HepG2 (cell line): ENCODE results near the gene VAPB. TPM values are rescaled to one million over a fixed set of nuclear protein-coding genes. Genes with fewer than 3 reads are reported as not detected.

Source experiments
- ATAC-seq: fragments of 200-7000 bp; cut with Tn5 transposase; 3 replicates; pipeline ENCODE4 v1.9.1; 2020; ENCODE audit warnings: mild to moderate bottlenecking, moderate library complexity
- BruUV-seq: library from RNA; stranded (reverse); fragments of 400-500 nt; replicated peaks from 2 replicates; lab custom pipeline; 2021; lab: Mats Ljungman, UMichigan
- CTCF ChIA-PET: fragments of 300-600 bp; formaldehyde crosslinking; extraction: SDS; loops from one replicate; lab custom pipeline; 2021; ENCODE audit warnings: low total read pairs, inconsistent platforms, low intra/inter-chr PET ratio; lab: Yijun Ruan, JAX
- POLR2A ChIA-PET: fragments of 350-600 bp; sonication (Branson Sonifier 250); formaldehyde crosslinking; loops from one replicate; lab custom pipeline; 2020; ENCODE audit warnings: antibody characterized with exemption, inconsistent platforms; lab: Yijun Ruan, JAX
- DNase-seq: peaks from one replicate; pipeline ENCODE4 v3.0.0-alpha.2; 2015; ENCODE audit warnings: low spot score
- FAIRE-seq: peaks from 3 replicates; lab custom pipeline; 2011; peaks lifted over from hg19 to GRCh38; lab: Jason Lieb, UNC
- H2AFZ ChIP-seq: one replicate; pipeline ENCODE4 v1.6.1; 2011; ENCODE audit warnings: low read length, inconsistent platforms
- H3K27ac ChIP-seq: fragments of 300-600 bp; 3 replicates; pipeline ENCODE4 v1.8.0; 2011; ENCODE audit warnings: mixed run types, mild to moderate bottlenecking, mixed read lengths, low read length, inconsistent platforms; ENCODE audit not compliant: insufficient read depth; ENCODE audit errors: extremely low read length
- H3K27me3 ChIP-seq, 2 experiments: fragments of 200-600 bp in 1 of 2; 2 replicates in 1 of 2; 3 replicates in 1 of 2; pipeline versions ENCODE4 v1.6.0 to v1.8.0; 2011; ENCODE audit warnings: low read length in 2 of 2, mild to moderate bottlenecking in 2 of 2, moderate library complexity in 2 of 2, inconsistent platforms in 1 of 2; ENCODE audit not compliant: insufficient read depth in 2 of 2, control insufficient read depth in 1 of 2
- H3K36me3 ChIP-seq, 2 experiments: fragments of 200-600 bp in 1 of 2; replicated peaks in 1 of 2; 2 replicates in 1 of 2; 3 replicates in 1 of 2; pipeline versions ENCODE4 v1.5.1 to v1.8.0; 2011; ENCODE audit warnings: low read length in 2 of 2, inconsistent platforms in 1 of 2; ENCODE audit not compliant: insufficient read depth in 2 of 2, control insufficient read depth in 1 of 2
- H3K4me1 ChIP-seq: 2 replicates; pipeline ENCODE4 v1.5.1; 2012; ENCODE audit warnings: low read length, inconsistent platforms; ENCODE audit not compliant: insufficient read depth
- H3K4me2 ChIP-seq: 2 replicates; pipeline ENCODE4 v1.6.0; 2011; ENCODE audit warnings: low read depth, low read length, inconsistent platforms
- H3K4me3 ChIP-seq, 3 experiments: fragments of 200-600 bp in 1 of 3; sonication (generic), shearing (Covaris generic) in 1 of 3; replicated peaks in 1 of 3; 2 replicates each; pipeline ENCODE4 v1.5.1; 2011 to 2016; ENCODE audit warnings: low read length in 3 of 3, inconsistent platforms in 2 of 3, low read depth in 2 of 3, mild to moderate bottlenecking in 2 of 3, control low read depth in 1 of 3, mixed read lengths in 1 of 3; ENCODE audit not compliant: insufficient read depth in 1 of 3
- H3K79me2 ChIP-seq: one replicate; pipeline ENCODE4 v1.6.1; 2011; ENCODE audit warnings: low read length, inconsistent platforms; ENCODE audit not compliant: insufficient read depth
- H3K9ac ChIP-seq: 2 replicates; pipeline ENCODE4 v1.6.0; 2011; ENCODE audit warnings: mild to moderate bottlenecking, low read depth, low read length, inconsistent platforms; ENCODE audit not compliant: insufficient read depth
- H3K9me3 ChIP-seq: 2 replicates; pipeline ENCODE4 v1.5.1; 2012; ENCODE audit warnings: mild to moderate bottlenecking, low read length
- H4K20me1 ChIP-seq: 2 replicates; pipeline ENCODE4 v1.6.0; 2011; ENCODE audit warnings: inconsistent platforms, mild to moderate bottlenecking, low read length, moderate library complexity; ENCODE audit not compliant: insufficient read depth
- CENPX ChIP-seq: sonication (generic); formaldehyde crosslinking; IDR thresholded peaks from 2 replicates; pipeline ENCODE4 v1.9.0; 2021; ENCODE audit warnings: mild to moderate bottlenecking, missing genetic modification reagents, moderate library complexity
- HNRNPK ChIP-seq: fragments of 200-400 bp; formaldehyde crosslinking; IDR thresholded peaks from 2 replicates; pipeline ENCODE4 v1.6.1; 2018; ENCODE audit warnings: low read length, low read depth, moderate library complexity, mild to moderate bottlenecking; ENCODE audit not compliant: poor library complexity, severe bottlenecking
- MYC ChIP-seq: sonication (generic); formaldehyde crosslinking; IDR thresholded peaks from 2 replicates; pipeline ENCODE4 v1.9.0; 2021; ENCODE audit warnings: missing genetic modification reagents, borderline replicate concordance
- ZNF629 ChIP-seq: sonication (generic); formaldehyde crosslinking; conservative IDR thresholded peaks from 2 replicates; pipeline ENCODE4 v1.5.0; 2020; ENCODE audit warnings: missing genetic modification reagents
- WGBS: methylation state at CpG from one replicate; pipeline ENCODE4 v1.1.6; 2017; ENCODE audit warnings: low lambda C conversion rate; 5-methylcytosine and 5-hydroxymethylcytosine counted together
- in situ Hi-C: cut with HindIII; loops from 2 replicates; pipeline ENCODE4 v1.10.0; 2017; ENCODE audit warnings: low pct_unique_long_range_greater_than_20kb; ENCODE audit not compliant: extremely low pct_ligation_motif_present
- intact Hi-C: fragments of 100-400 bp; cut with micrococcal nuclease; formaldehyde crosslinking; loops from one replicate; pipeline ENCODE4 v1.10.0; 2022; ENCODE audit not compliant: unreplicated experiment
- polyA plus RNA-seq, 8 experiments: library from polyadenylated mRNA; depleted of rRNA in 3 of 8; stranded (reverse) in 7 of 8; unstranded in 1 of 8; fragments of >200 nt; fragmentation: Illumina TruSeq in 4 of 8; extraction: Trizol in 4 of 8; gene quantifications; 2 replicates each; pipeline versions ENCODE4 v1.2.1 to v1.2.3, GENCODE V29; 2011 to 2016; ENCODE audit warnings: low read depth in 4 of 8, missing spikeins in 1 of 8, mixed read lengths in 1 of 8; ENCODE audit not compliant: insufficient read depth in 1 of 8
- total RNA-seq, 5 experiments: library from RNA; depleted of rRNA; stranded (reverse); fragments of >200 nt; fragmentation: Illumina TruSeq; extraction: Trizol; gene quantifications; 2 replicates each; pipeline ENCODE4 v1.2.3, GENCODE V29; 2016; ENCODE audit warnings: low read depth in 1 of 5
- TF ChIP-seq, protein P1 (sequence below): sonication (generic); formaldehyde crosslinking; IDR thresholded peaks from 2 replicates; pipeline ENCODE4 v1.4.0; 2020; ENCODE audit warnings: missing genetic modification reagents
- TF ChIP-seq, protein P2 (sequence below): sonication (generic); formaldehyde crosslinking; IDR thresholded peaks from 2 replicates; pipeline ENCODE4 v1.9.0; 2022; ENCODE audit warnings: missing genetic modification reagents, mild to moderate bottlenecking, borderline replicate concordance

VAPB gene
- total and polyA plus RNA-seq, 2 of the 13 experiments (the other 11 are each of a cell fraction or from before 2014, with no cell fraction given), result 18.6 to 48.5 TPM

GRCh38 chr20:58470336-58471192, 81.5 kb downstream of the VAPB start:
- intact Hi-C loops (no loop called here), in situ Hi-C loops (no loop called here)
- POLR2A ChIA-PET, result no interaction called here
- CTCF ChIA-PET, result no interaction called here
- ATAC-seq (peak; percentile 39), DNase-seq (no peak), FAIRE-seq (no peak)
- no peaks in the 10 kb centered on the region; the same call in 1 of the 2 replicates for H4K20me1 ChIP-seq
- no peak overlapping the region for H3K4me2 ChIP-seq
- H3K4me3 ChIP-seq, result no peak overlapping the region
- no TSS peak for BruUV-seq
- no peak overlapping the region for H3K9ac ChIP-seq
- peaks cover 0 to 29% of the 10 kb centered on the region in 2 experiments; a peak in 4 of 5 replicates for H3K27me3 ChIP-seq
- H3K4me1 ChIP-seq, result no peaks in the 10 kb centered on the region
- TF ChIP-seq MYC (CRISPR knock-in tag), result 0 out of 2 replicates have a peak, but pooled peaks have one; percentile 32
- TF ChIP-seq, protein P1, sequence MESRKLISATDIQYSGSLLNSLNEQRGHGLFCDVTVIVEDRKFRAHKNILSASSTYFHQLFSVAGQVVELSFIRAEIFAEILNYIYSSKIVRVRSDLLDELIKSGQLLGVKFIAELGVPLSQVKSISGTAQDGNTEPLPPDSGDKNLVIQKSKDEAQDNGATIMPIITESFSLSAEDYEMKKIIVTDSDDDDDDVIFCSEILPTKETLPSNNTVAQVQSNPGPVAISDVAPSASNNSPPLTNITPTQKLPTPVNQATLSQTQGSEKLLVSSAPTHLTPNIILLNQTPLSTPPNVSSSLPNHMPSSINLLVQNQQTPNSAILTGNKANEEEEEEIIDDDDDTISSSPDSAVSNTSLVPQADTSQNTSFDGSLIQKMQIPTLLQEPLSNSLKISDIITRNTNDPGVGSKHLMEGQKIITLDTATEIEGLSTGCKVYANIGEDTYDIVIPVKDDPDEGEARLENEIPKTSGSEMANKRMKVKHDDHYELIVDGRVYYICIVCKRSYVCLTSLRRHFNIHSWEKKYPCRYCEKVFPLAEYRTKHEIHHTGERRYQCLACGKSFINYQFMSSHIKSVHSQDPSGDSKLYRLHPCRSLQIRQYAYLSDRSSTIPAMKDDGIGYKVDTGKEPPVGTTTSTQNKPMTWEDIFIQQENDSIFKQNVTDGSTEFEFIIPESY (CRISPR knock-in tag), result no peak
- no peak for TF ChIP-seq HNRNPK
- TF ChIP-seq, protein P2, sequence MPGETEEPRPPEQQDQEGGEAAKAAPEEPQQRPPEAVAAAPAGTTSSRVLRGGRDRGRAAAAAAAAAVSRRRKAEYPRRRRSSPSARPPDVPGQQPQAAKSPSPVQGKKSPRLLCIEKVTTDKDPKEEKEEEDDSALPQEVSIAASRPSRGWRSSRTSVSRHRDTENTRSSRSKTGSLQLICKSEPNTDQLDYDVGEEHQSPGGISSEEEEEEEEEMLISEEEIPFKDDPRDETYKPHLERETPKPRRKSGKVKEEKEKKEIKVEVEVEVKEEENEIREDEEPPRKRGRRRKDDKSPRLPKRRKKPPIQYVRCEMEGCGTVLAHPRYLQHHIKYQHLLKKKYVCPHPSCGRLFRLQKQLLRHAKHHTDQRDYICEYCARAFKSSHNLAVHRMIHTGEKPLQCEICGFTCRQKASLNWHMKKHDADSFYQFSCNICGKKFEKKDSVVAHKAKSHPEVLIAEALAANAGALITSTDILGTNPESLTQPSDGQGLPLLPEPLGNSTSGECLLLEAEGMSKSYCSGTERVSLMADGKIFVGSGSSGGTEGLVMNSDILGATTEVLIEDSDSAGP (CRISPR knock-in tag), result 0 out of 2 replicates have a peak, but pooled peaks have one; percentile 17
- peak; percentile 53 for TF ChIP-seq ZNF629 (CRISPR knock-in tag)
- TF ChIP-seq CENPX (CRISPR knock-in tag), result no peak
- H3K9me3 ChIP-seq, result no peaks in the 10 kb centered on the region
- no peak overlapping the region for H2AFZ ChIP-seq
- no peaks in the 10 kb centered on the region for H3K36me3 ChIP-seq
- 49% methylated on average over 18 of the region's 19 CpGs for WGBS
- no peaks in the 10 kb centered on the region for H3K79me2 ChIP-seq
- no peak overlapping the region for H3K27ac ChIP-seq
